ENCODE results near the gene RCCD1.
A peak's percentile ranks its signal among the peaks of the same experiment; 100 is the strongest.

RCCD1 gene

GRCh38 chr15:90991587-90992285 is 37.1 kb downstream of the RCCD1 start:
- no peak overlapping the region for H3K4me3 ChIP-seq (ENCODE audit: extremely low read depth, insufficient read depth, low read length, poor library complexity, severe bottlenecking)
- peaks cover 12% of the 10 kb centered on the region for H3K4me1 ChIP-seq (ENCODE audit: control insufficient read depth, insufficient read depth, low read length, poor library complexity, severe bottlenecking)
- H3K9me3 ChIP-seq (ENCODE audit: control insufficient read depth, low read length), result no peaks in the 10 kb centered on the region
- peaks cover 4% of the 10 kb centered on the region for H3K36me3 ChIP-seq (ENCODE audit: control insufficient read depth, insufficient read depth, low read length)
- 94 to 100% methylated on average over 4 to 6 of the region's 6 CpGs for WGBS, 2 experiments (ENCODE audit: insufficient coverage in 2 of 2)
- H3K27ac ChIP-seq (ENCODE audit: low read depth, low read length, severe bottlenecking), result no peak overlapping the region

GRCh38 chr15:90994059-90994416 is 39.4 kb downstream of the RCCD1 start:
- H3K4me3 ChIP-seq (ENCODE audit: extremely low read depth, insufficient read depth, low read length, poor library complexity, severe bottlenecking), result peak overlapping the region; percentile 93
- H3K9me3 ChIP-seq (ENCODE audit: control insufficient read depth, low read length), result no peaks in the 10 kb centered on the region
- peaks cover 25% of the 10 kb centered on the region for H3K36me3 ChIP-seq (ENCODE audit: control insufficient read depth, insufficient read depth, low read length)
- 0% methylated on average over 28 to 49 of the region's 50 CpGs for WGBS, 2 experiments (ENCODE audit: insufficient coverage in 2 of 2)
- peak overlapping the region; percentile 92 for H3K27ac ChIP-seq (ENCODE audit: low read depth, low read length, severe bottlenecking)
- no peaks in the 10 kb centered on the region for H3K4me1 ChIP-seq (ENCODE audit: control insufficient read depth, insufficient read depth, low read length, poor library complexity, severe bottlenecking)

- H3K9me3 ChIP-seq (ENCODE audit: control insufficient read depth, low read length), result no peaks in the 10 kb centered on the region
- WGBS, 2 experiments (ENCODE audit: insufficient coverage in 2 of 2), result 0% methylated on average over 54 to 62 of the region's 75 CpGs
- peaks cover 31% of the 10 kb centered on the region for H3K36me3 ChIP-seq (ENCODE audit: control insufficient read depth, insufficient read depth, low read length)
- H3K4me1 ChIP-seq (ENCODE audit: control insufficient read depth, insufficient read depth, low read length, poor library complexity, severe bottlenecking), result no peaks in the 10 kb centered on the region
- H3K4me3 ChIP-seq (ENCODE audit: extremely low read depth, insufficient read depth, low read length, poor library complexity, severe bottlenecking), result peak within 1 kb of the TSS; percentile 93
- H3K27ac ChIP-seq (ENCODE audit: low read depth, low read length, severe bottlenecking), result peak within 1 kb of the TSS; percentile 92
Observed at GRCh38 chr15:90994417-90995311, 40.0 kb downstream of the RCCD1 start, which contains the start of gene PRC1. Gene PRC1 (minus strand): TSS chr15:90994535. CDS start chr15:90994417, 118 bp downstream.

GRCh38 chr15:90998737-90999136 is 44.1 kb downstream of the RCCD1 start:
- Histone ChIP-seq H3K9me3 (ENCODE audit: control insufficient read depth, low read length) (no peaks in the 10 kb centered on the region), H3K27ac (ENCODE audit: low read depth, low read length, severe bottlenecking) (no peak overlapping the region), H3K4me3 (ENCODE audit: extremely low read depth, insufficient read depth, low read length, poor library complexity, severe bottlenecking) (no peak overlapping the region), H3K36me3 (ENCODE audit: control insufficient read depth, insufficient read depth, low read length) (peaks cover 71% of the 10 kb centered on the region), H3K4me1 (ENCODE audit: control insufficient read depth, insufficient read depth, low read length, poor library complexity, severe bottlenecking) (no peaks in the 10 kb centered on the region)
- WGBS, 2 experiments (ENCODE audit: insufficient coverage in 2 of 2), result 96 to 97% methylated on average over 6 to 8 of the region's 8 CpGs

GRCh38 chr15:91001209-91001608 is 46.5 kb downstream of the RCCD1 start:
- no peaks in the 10 kb centered on the region for H3K4me1 ChIP-seq (ENCODE audit: control insufficient read depth, insufficient read depth, low read length, poor library complexity, severe bottlenecking)
- peaks cover 96% of the 10 kb centered on the region for H3K36me3 ChIP-seq (ENCODE audit: control insufficient read depth, insufficient read depth, low read length)
- H3K9me3 ChIP-seq (ENCODE audit: control insufficient read depth, low read length), result no peaks in the 10 kb centered on the region
- H3K4me3 ChIP-seq (ENCODE audit: extremely low read depth, insufficient read depth, low read length, poor library complexity, severe bottlenecking), result no peak overlapping the region
- H3K27ac ChIP-seq (ENCODE audit: low read depth, low read length, severe bottlenecking), result no peak overlapping the region
- WGBS, 2 experiments (ENCODE audit: insufficient coverage in 2 of 2), result 94 to 100% methylated on average over 2 of the region's 3 CpGs

GRCh38 chr15:91007266-91007665 is 52.6 kb downstream of the RCCD1 start:
- WGBS, 2 experiments (ENCODE audit: insufficient coverage in 2 of 2), result 91 to 100% methylated on average over 2 to 3 of the region's 3 CpGs
- no peak overlapping the region for H3K27ac ChIP-seq (ENCODE audit: low read depth, low read length, severe bottlenecking)

More at GRCh38 chr15:91007266-91007665, 52.6 kb downstream of the RCCD1 start:
- no peaks in the 10 kb centered on the region for H3K4me1 ChIP-seq (ENCODE audit: control insufficient read depth, insufficient read depth, low read length, poor library complexity, severe bottlenecking)
- no peaks in the 10 kb centered on the region for H3K9me3 ChIP-seq (ENCODE audit: control insufficient read depth, low read length)
- H3K36me3 ChIP-seq (ENCODE audit: control insufficient read depth, insufficient read depth, low read length), result peaks cover 86% of the 10 kb centered on the region
- no peak overlapping the region for H3K4me3 ChIP-seq (ENCODE audit: extremely low read depth, insufficient read depth, low read length, poor library complexity, severe bottlenecking)
